Stimulated activated CD8-positive, alpha-beta memory T cell treated with anti-CD3 and anti-CD28 coated beads, Interleukin-12 subunit alpha, Interleukin-12 subunit beta, amount 100 ng/mL, for 4 hours (primary cell): ENCODE measurements around the gene OR5M10.
"Not testable (repeated sequence)": the region's sequence is repeated elsewhere in the genome, so short reads cannot be mapped to it uniquely, and the experiment has no call there.

ENCODE experiments used
- DNase-seq: peaks from one replicate; pipeline ENCODE4 v3.0.0-alpha.2; 2020; ENCODE audit warnings: low read depth

OR5M10 gene

DNA sequence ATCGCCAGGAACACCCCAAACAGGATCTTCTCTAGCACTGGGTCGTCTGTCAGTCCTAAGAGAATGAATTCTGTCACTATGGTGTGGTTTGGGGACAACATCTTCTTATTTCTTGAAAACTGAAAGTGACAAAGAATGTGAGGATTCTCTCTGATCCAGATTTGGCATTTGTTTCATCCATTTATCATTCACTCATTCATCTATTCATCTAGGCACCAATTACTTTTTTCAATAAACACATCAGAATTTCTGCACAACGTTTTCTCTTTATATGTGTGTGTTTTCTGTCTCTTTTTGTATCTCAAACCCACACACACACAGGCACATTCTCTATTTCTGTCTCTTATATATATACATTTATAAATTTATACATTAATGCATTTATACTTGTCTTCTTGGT is at the start of gene OR5M10:
Gene OR5M10 (minus strand): TSS at position 101 of the 400 bp plus-strand sequence. CDS start 0 bp downstream, at position 101.
- no peak for DNase-seq

DNA sequence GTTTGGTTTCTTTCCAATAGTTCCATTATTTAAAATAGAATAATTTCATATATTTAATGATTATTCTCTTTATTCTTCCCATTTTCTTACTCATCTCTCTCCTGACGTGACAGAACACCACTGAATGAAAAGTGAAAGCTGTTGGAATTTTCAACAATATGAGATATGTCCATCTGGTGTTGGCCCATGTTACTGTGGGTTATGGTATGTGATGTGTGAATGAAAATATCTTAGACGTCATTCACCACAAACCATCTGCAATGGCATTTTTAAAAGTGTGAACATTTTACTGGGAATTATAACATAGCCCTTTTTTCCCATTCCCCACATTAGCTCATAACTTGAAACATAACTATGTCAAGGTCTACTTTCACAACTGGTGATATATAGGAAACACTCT is 48.4 kb upstream of the OR5M10 start:
- no peak for DNase-seq

DNA sequence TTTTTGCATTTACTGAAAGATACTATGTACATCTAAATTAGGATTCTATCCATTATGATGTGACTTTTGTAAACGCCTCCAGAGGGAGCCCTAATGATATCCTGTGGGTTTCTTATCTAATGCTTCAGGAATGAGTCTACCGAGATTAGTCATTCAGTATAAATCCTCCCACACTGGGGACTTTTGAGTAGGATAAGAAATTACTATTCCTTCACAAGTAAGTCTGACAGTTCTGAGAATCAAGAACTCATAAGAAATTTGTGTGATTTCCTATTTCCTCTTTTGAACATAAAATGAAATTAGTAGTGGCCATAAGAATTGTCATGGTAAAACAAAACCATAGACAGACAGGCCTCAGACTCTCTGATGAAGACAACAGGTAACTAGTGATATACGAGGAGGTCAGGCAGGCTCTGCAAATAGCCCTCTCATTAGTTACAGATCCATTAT is 47.2 kb upstream of the OR5M10 start:
- DNase-seq: no peak

DNA sequence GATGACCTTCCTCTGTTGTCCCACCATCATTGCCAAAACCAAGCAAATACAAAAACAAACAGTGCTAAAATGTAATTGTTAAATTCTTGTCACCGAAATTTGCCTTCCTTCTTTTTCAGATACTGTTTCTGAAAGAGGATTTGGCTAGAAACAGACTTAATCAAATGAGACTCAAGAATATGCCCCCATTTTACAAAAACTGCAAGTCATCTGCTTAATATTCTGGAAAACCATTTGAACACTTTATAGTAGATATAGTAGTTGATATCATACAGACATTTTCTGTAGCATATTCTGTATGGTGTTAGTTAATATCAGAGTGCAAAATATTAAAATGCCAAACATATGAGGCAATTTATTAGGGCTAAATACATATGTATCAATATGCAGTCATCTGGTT is 33.7 kb upstream of the OR5M10 start:
- no peak for DNase-seq

DNA sequence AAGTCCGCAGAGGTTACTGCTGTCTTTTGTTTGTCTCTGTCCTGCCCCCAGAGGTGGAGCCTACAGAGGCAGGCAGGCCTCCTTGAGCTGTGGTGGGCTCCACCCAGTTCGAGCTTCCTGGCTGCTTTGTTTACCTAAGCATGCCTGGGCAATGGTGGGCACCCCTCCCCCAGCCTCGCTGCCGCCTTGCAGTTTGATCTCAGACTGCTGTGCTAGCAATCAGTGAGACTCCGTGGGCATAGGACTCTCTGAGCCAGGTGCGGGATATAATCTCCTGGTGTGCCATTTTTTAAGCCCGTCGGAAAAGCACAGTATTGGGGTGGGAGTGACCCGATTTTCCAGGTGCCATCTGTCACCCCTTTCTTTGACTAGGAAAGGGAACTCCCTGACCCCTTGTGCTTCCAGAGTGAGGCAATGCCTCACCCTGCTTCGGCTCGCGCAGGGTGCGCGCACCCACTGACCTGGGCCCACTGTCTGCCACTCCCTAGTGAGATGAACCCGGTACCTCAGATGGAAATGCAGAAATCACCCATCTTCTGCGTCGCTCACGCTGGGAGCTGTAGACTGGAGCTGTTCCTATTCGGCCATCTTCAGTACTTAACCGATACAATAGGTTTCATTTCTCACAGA is 14.7 kb upstream of the OR5M10 start:
- DNase-seq: not testable (repeated sequence)

DNA sequence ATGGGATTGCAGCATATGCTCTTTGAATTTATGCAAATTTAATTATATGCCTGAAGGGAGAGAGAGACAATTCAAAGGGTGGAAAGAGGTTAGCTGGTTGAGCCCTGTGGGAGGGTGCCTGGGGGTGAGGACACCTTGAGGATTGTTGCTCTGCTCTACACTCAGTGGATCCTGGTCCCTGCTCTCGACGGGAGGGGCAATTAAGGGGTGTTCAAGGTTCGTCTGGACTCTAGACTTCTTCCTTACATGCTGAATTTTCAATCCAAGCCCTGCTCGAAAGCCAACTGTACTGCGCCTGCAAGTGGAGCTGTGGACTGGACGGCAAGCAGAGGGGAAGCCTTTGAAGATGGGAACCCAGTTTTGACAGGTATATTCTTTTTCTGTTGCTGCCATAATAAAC is 18.9 kb downstream of the OR5M10 start:
- no peak for DNase-seq

DNA sequence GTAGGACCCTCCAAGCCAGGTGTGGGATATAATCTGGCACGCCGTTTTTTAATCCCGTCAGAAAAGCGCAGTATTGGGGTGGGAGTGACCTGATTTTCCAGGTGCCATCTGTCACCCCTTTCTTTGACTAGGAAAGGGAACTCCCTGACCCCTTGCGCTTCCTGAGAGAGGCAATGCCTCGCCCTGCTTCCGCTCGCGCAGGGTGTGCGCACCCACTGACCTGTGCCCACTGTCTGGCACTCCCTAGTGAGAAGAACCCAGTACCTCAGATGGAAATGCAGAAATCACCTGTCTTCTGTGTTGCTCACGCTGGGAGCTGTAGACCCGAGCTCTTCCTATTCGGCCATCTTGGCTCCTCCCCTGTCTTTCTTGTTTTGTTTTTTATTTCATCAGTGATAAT is 22.8 kb downstream of the OR5M10 start:
- DNase-seq: not testable (repeated sequence)

DNA sequence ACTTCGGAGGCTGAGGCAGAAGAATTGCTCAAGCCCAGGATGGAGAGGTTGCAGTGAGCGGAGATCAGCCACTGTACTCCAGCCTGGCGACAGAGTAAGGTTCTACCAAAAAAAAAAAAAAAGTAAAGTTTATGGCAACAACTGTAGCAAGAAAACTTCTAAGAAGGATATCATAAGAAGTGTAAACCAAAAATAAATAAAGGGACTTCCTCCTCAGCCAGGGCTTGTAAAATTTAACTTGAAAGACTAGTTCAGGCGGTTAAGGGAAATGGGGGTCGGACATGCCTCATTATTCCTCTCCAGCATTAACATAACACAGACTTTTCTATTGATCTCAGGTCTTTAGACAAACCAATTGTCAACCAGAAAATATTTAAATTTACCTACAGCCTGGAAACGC is 32.0 kb downstream of the OR5M10 start:
- DNase-seq: no peak

DNA sequence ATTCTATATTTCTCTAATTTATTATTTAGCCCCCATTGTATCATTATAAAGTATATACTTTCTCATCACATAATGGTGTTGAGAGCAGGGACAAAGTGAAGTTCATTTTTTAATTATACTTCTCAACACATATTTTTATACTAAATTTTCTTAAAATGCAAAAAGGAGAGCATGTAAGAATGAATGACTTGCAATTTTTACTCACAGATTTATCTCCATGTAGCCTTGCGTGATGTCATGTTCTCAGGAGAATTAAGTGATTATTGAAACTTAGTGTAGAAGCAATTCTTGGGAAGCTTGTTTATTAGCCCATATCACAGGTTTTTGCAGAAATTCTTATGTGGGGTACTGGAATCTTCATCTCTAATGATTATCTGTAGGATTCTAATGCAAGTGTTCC is 33.8 kb downstream of the OR5M10 start:
- DNase-seq: no peak

DNA sequence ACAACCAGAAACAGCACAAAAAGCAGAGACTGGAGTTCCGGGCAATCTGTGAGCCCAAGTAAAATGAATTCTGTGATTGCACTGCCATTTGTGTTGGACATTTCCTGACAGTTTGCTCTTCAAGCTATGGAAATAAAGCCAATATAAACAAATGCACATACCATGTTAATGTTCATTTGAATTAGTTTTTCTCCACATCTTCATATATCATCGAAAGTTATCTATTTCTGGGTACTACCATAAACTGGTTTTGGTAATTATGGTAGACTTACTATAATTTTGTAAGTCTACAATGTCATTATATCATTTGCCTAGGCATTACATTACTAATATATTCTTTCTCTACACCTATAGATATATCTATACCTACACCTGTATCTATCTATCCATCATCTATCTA is 34.4 kb downstream of the OR5M10 start, which contains the start of gene OR5M11:
Gene OR5M11 (minus strand): TSS at position 101 of the 400 bp plus-strand sequence. CDS start 0 bp downstream, at position 101.
- no peak for DNase-seq

DNA sequence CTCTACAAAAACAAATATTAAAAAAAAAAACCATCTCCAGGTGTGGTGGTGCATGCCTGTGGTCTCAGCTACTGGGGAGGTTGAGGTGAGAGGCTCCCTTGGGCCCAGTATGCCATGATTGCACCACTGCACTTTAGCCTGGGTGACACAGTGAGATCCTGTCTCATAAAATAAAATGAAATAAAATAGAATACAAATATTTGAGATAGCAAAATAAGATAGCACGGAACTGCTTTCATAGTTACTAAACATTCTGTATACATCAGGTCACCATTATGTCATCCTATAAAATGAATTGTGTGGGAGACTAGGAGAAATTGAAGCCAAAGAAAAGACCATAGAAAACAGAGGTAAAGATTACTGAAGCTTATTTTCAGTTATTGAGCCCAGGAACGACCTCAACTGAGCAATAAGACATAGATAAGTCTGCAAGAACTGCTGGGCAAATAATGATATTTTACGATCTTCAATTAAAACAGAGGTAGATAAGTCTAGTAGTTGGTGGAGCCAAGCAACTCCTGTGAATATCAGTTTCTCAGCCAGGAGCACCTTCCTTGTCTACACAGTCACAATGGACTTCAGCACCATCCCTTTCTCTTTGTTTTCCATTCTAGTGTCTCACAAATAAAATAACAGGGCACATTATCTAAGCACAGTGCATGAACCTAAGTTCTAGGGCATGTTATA is 44.3 kb downstream of the OR5M10 start:
- DNase-seq: no peak

DNA sequence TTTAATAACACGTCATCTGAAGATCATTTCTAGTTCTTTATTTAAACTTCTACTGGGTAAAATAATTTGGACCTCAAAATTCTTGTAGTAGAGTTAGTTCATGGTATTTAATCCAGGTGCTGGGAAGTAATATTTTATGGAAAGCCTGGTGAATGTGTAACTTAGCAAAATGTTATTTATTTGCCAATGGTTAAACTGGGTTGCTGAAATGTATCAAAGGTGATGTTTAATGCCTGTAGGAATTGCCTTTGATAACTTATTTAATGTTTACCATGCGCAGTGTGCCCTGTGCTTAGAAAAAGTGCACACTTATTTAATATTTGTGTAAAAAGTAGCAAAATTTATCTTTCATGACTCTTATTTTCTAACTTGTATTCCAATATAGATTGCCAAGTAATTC is 45.7 kb downstream of the OR5M10 start:
- no peak for DNase-seq
